HG03457 (cell line): Measurements from ENCODE around the gene TTLL9.

ENCODE experiments used
- ATAC-seq: cut with Tn5 transposase; IDR thresholded peaks from one replicate; pipeline ENCODE4 v1.9.1; 2021; ENCODE audit warnings: moderate number of reproducible peaks; ENCODE audit not compliant: unreplicated experiment

The TTLL9 gene

DNA sequence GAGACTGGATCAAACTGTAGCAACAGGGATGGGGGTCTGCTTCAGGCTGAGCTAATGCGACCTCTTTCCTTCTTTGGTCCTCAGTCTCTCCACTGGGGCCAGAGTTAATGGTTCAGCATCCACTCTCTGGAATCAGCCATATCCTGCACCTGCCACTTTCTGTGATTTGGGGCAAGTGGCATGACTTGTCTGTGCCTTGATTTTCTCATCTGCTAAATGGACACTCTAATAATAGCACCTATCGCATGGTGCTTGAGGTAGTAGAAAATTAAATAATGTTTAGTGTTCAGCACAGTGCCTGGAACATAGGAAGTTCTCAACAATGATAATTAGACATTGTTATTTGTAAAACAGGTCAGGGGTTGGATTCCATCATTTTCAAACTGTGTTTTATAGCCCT is 103.9 kb downstream of the TTLL9 start:
- no peak for ATAC-seq

DNA sequence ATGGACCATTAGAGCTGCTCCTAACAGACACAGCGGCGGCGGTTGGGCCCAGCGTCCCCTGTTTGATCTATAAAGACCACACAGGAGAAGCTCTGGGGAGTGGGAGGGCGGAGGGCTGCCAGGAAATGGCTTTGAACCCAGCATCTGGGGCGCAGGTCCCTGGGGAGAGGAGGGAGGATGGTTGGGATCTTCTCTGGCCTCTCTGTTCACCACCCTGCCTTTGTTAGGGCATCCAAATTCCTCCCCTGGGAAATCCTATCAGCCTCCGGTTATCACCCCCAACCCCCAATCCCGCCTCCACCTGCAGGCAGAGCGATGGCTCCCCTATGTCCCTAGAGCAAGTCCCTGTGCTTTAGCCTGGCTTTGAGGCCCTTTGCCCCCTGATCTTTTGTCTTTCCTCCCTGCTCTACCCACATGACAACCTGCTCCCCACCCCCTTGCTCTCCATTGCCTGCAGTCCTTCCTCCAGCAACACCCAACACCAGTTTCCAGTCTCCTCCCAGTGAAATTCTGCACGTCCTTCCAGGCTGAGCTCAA is 104.6 kb downstream of the TTLL9 start:
- ATAC-seq = no peak

DNA sequence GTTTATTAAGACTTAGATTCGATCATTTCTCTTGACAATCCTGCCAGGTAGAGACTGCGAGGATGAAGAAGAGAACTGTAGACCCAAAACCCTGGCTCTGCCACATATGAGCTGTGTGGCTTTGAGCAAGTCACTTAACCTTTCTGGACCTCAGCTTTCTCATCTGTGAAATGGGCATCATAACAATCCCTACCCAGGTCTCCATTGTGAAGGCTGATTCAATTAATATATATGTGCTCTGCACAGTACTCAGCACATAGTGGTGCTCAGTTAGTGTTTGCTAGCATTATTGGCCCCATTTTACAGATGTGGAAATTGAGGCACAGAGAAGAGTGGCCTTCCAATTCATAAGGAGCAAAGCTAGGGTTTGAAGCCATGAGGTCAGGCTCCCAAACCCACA is 105.4 kb downstream of the TTLL9 start:
- ATAC-seq = no peak

DNA sequence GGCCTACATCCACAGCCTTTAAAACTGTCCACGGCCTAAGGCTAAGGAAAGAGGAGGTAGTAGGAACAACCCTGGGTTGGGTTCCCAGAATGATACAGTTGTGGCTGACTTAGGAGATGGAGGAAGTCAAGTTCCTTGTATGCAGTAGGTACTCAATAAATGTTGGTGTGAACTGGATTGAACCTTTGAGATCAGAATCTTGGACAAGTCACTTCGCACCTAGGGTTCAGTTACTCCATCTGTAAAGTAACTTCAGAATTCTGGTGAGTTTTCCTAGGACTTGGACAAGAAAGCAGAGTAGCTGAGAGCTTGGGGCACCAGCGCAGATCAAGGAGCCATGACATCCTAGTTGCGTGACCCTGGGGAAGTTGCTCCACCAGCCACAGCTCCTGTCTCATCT is 106.6 kb downstream of the TTLL9 start:
- no peak for ATAC-seq

DNA sequence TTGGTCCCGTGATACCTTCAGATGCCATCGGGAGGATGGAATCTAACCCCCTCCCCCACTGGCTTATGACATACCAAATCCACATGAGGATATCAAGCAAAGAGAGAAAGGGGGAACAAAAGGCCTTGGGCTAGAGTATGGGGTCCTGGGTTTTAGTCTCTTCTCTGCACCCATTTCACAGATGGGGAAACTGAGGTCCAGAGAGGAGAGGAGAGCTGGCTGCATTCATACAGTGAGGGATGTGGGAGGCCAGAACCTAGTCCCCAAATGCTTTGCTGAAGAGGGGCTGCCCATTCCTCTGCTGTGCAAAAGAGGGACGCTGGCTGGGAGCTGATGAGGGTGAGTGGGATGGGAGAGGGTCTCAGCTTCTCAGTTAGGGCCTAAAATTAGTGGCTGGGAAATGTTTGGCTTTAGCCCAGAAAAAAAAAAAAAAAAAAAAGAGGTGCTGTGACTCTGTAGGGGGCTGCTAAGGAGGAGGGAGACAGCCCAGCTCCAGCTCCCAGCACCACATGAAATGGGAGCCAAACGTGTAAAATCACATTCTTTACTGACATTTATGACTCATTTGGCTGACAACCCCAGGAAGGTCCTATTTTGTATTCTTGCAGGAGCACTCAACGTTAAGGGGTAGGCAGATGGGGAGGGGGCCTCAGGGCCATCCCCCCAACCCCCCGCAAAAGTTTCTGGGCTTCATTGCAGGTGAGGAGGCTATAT is 109.4 kb downstream of the TTLL9 start:
- no peak for ATAC-seq

DNA sequence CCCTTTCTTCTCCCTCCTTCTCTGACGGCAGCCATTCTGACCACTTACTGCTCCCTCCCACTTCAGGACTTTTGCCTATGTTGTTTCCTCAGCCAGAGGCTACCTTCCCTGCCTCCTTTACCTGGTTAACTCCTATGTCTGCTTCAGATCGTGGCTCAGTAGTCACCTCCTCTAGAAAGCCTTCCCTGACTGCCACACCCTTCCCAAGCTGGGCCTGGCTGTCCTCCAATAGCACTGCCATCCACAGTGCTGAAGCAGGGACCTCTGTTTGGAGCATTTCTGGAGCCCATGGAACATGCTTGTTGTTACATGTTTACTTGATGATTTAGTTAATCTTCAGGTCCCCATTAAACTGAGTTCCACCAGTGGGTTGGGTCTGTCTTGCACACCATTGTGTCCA is 111.3 kb downstream of the TTLL9 start:
- ATAC-seq = no peak

DNA sequence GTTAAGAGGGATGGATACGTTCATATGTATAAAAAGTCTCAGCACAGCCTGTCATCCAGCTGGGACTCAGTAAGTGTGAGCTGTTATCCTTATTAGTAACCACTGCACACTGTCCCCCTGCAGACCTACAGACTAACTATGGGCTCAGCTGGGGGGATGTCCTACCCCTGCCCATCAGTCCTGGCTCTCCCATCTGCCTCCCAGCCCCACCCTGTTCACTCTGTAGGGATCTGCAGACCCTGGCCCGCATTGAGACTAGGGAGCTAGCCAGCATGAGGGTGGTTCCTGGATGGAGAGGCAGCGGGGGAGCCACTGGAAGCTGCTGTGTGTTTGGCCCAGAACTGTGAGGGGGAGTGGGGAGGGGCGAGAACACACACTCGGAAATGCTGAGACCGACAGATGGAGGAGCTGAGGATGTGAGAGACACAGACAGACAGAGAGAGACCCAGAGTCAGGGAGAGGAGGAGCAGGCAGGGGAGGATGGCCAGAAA is 114.6 kb downstream of the TTLL9 start:
- ATAC-seq = no peak

DNA sequence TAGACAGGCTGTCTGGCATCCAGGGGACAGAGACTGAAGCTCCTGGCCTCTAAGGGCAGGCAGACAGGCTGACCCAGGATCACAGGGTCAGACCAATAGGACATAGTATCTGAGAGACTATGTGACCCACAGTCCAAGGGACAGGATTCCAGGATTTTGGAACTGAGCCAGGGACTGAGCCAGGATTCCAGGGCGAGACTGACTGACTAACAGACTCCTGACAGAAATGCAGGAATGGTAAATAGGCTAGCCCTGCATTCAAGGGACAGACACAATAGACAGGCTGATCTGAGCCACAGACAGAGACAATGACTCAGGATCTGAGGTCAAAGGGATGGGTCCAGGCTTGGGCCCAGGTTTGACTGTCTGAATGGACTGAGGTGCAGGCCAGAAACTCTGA is 117.3 kb downstream of the TTLL9 start:
- ATAC-seq = no peak

DNA sequence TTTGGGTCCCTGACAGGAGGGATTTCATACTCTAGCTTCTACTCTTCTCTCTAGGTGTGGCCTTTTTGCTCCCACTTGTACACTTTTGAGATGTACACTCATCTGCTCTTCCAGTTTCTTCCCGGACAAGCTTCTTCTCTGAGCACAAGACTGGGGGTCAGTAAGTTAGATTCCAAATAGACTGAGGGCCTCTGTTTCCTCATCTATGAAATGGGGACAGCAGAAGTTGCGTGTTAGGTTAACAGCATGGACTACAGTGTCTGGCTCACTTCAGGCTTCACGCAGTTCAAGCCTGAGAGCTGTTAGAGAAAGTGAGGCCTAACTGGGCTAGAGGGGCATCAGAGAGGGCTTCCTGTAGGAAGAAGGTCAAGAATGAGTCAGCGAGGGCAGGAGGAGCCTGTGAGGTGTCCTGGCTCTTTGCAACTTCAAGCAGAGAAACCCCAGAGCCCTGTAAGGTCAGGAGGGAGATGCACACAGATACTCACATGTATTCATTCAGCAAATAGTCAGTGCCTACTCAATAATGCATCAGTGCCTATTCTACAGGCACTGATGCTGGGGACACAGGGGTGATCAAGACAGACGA is 118.1 kb downstream of the TTLL9 start:
- ATAC-seq = no peak

DNA sequence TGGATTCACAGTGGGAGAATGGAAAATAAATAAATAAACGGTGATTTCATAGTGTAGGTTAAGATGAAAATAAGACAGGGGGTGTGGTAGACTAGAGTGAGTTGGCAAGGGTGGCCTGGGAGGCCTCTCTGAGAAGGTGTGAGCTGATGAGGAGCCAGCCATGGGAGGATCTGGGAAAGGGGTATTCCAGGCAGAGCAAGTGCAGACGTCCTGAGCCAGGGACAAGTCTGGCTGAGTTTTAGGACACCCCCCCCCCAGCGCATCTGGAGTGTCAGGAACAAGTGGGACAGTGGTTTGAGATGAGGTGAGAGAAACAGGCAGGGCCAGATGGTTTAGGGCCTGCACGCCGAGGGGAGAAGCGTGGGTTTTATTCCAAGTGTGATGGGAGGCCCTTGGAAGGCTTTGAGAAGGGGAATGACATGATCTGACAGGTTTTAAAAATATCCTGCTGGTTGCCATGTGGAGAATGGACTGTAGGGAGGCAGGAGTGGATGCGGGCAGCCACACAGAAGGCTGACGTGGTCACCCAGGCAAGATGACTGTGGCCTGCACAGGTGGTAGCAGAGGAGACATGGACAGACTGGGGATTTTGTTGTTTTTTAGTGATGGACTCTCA is 118.7 kb downstream of the TTLL9 start:
- ATAC-seq = no peak

DNA sequence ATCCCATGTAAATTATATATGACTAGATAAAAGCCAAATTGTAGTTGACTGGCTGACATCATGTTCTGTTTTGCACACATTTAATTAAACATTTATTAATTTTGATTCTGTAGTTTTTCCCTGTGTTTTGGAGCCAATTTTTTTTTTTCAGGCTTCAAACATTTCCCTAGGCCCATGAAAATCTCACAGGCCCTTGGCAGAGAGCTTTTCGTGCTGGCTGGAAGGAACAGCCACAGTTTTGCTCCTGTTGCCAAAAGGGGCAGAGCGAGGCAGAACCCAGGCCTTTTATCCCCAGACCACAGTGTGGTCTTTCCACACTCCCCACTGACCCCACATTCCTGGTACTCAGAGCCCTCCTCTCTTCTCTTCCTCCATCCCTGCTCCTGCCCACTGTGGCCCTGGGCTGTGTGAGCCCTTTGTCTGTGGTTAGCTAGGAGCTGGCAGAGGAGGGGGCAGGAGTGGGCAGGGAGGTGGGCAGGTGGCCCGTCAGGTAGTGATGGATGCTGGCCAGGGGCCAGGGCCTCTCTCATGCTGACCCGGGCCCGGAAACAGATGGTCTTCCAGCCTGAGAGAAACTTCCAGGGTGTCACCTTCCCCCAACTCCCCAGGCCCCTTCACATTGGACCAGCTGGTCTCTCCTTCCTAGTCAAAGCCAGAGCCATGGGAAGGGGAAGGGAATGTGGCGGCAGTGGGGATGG is 120.4 kb downstream of the TTLL9 start:
- no peak for ATAC-seq

DNA sequence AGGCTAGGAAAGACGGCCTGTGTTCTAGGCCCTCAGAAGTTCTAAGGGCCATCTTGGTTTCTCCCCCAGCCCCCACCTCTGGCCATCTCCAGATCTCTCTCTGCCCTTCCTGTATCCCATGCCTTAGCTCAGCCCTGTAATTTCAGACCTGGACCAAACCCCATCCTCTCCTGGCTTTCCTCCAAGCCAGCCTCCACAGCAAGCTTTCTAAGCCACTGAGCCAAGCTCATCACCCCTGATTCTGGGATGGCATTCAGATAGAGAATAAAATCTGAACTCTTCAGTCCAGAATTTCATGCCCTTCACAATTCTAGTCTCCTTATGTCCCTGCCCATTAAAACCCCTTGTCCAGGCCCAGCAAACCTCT is 120.9 kb downstream of the TTLL9 start:
- no peak for ATAC-seq

DNA sequence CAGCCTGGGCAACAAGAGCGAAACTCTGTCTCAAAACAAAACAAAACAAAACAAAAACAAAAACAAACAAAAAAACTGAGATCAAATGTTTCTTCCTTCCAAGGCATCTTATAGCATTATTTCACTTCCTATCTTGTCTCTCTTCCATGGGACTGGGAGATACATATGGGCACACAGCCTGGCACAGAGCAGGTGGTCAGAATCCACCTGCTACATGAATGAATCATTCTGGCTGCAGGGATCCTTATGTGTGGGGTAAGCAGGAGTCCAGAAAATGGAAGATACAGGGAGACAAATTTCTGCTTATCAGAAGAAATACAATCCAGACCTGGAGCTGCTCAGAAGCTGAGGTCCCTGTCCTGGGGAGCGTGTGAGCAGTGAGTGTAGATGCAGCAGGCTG is 121.7 kb downstream of the TTLL9 start:
- no peak for ATAC-seq
